ENCODE results near the gene WWOX. TPM values are rescaled to one million over a fixed set of nuclear protein-coding genes. Genes with fewer than 3 reads are reported as not detected.

WWOX gene
- total and polyA plus RNA-seq, 2 donors (not counting 3 experiments of a cell fraction or from before 2014, with no cell fraction given), result 6.2 to 12.5 TPM

- Histone ChIP-seq H3K9ac (replicated peaks; ENCODE audit: extremely low read depth, insufficient read depth, low read length) (no peak overlapping the region), H3K27me3 (ENCODE audit: control insufficient read depth in 2 of 2, insufficient read depth in 2 of 2, low read length in 2 of 2) (no peaks in the 10 kb centered on the region), H3K4me1 (ENCODE audit: control insufficient read depth, extremely low read depth, insufficient read depth, low read length) (no peaks in the 10 kb centered on the region), H3K79me2 (ENCODE audit: control insufficient read depth, insufficient read depth, low read length) (no peaks in the 10 kb centered on the region), H4K20me1 (replicated peaks; ENCODE audit: control insufficient read depth, extremely low read depth, insufficient read depth, low read length) (no peaks in the 10 kb centered on the region), H3K9me1 (replicated peaks; ENCODE audit: control insufficient read depth, extremely low read depth, insufficient read depth, low read length) (no peaks in the 10 kb centered on the region), H3K9me3 (replicated peaks; ENCODE audit: control insufficient read depth, insufficient read depth, low read length) (peaks cover 2% of the 10 kb centered on the region), H3K36me3 (ENCODE audit: control insufficient read depth in 2 of 2, extremely low read depth in 1 of 2, insufficient read depth in 2 of 2, low read length in 2 of 2) (no peaks in the 10 kb centered on the region), H2AFZ (ENCODE audit: low read depth, low read length) (no peak overlapping the region), H3K4me3 (replicated peaks in 1 of 3; ENCODE audit: insufficient read depth in 1 of 3, low read depth in 1 of 3, low read length in 3 of 3) (no peak overlapping the region), H3K27ac (ENCODE audit: insufficient read depth, low read depth, low read length) (no peak overlapping the region), H3K4me2 (ENCODE audit: insufficient read depth, low read length) (no peak overlapping the region)
- no TSS peak for BruUV-seq (replicated peaks)
- POLR2A ChIA-PET, result no interaction called here
- FAIRE-seq, result no peak
- no peak for DNase-seq (ENCODE audit: low read depth, low spot score)
- dilution Hi-C loops (cut with MboI; ENCODE audit: extremely low pct_ligation_motif_present, low sequenced_read_pairs), result no loop called here
- no peak for TF ChIP-seq MAX (IDR thresholded peaks at IDR 0.05; ENCODE audit: insufficient read depth, insufficient read length)
- TF ChIP-seq MYC (IDR thresholded peaks at IDR 0.05; ENCODE audit: low read depth, low read length), result no peak
- no peak for TF ChIP-seq CTCF (IDR thresholded peaks at IDR 0.05; ENCODE audit: extremely low read depth in 1 of 2, insufficient read depth in 1 of 2, low read depth in 1 of 2, low read length in 2 of 2)
- TF ChIP-seq POLR2AphosphoS5 (IDR thresholded peaks at IDR 0.05; ENCODE audit: insufficient read depth, low read depth, low read length), result no peak
- no peak for TF ChIP-seq EZH2 (IDR thresholded peaks at IDR 0.05; ENCODE audit: borderline replicate concordance, low read depth, low read length, severe bottlenecking)
- no peak for TF ChIP-seq FOS (IDR thresholded peaks at IDR 0.05; ENCODE audit: borderline replicate concordance, insufficient read depth, low read length)
- no peak for TF ChIP-seq GATA2 (IDR thresholded peaks at IDR 0.05; ENCODE audit: insufficient read depth, insufficient read length, low read depth, low read length)
- TF ChIP-seq POLR2A (IDR thresholded peaks at IDR 0.05; ENCODE audit: low read depth, low read length), result no peak
- TF ChIP-seq JUN (IDR thresholded peaks at IDR 0.05; ENCODE audit: borderline replicate concordance, insufficient read depth, insufficient read length, low read depth), result no peak
- intact Hi-C loops (cut with micrococcal nuclease), result no loop called here
- CTCF ChIA-PET, result no interaction called here
These were observed 338.8 kb downstream of the WWOX start for GRCh38 chr16:78438219-78438618.
